ENCODE results near the gene ALK. TPM values are rescaled to one million over a fixed set of nuclear protein-coding genes. Genes with fewer than 3 reads are reported as not detected.

ALK gene
- total RNA-seq, 1 donor from 2014 or later: under 0.01 TPM

DNA sequence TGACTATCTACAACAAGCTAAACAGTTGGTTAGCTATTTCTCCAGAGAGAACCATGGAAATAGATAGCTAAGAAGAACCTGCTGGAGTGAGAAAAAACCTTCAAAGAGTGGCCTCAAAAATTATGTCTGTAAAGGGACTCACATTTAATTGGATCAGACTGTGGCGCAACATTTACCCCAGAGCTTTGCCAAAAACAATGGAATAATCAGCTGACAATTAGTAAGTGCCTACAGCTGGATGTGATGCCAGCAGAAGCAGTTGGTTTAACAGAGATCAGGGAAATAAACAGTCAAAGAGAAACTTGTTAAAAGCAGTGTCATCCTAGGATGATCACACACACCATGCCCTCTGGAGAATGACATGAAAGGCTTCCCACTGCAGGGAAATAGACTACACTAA is 495.5 kb downstream of the ALK start:
- DNase-seq (ENCODE audit: low read depth): peak; percentile 22
- H3K4me3 ChIP-seq (ENCODE audit: low read depth, low read length): no peak overlapping the region
- TF ChIP-seq CTCF (conservative IDR thresholded peaks at IDR 0.05; ENCODE audit: low read depth, low read length): no peak

GRCh38 chr2:29423061-29423666 is 498.2 kb downstream of the ALK start:
- TF ChIP-seq CTCF (conservative IDR thresholded peaks at IDR 0.05; ENCODE audit: low read depth, low read length): no peak

DNA sequence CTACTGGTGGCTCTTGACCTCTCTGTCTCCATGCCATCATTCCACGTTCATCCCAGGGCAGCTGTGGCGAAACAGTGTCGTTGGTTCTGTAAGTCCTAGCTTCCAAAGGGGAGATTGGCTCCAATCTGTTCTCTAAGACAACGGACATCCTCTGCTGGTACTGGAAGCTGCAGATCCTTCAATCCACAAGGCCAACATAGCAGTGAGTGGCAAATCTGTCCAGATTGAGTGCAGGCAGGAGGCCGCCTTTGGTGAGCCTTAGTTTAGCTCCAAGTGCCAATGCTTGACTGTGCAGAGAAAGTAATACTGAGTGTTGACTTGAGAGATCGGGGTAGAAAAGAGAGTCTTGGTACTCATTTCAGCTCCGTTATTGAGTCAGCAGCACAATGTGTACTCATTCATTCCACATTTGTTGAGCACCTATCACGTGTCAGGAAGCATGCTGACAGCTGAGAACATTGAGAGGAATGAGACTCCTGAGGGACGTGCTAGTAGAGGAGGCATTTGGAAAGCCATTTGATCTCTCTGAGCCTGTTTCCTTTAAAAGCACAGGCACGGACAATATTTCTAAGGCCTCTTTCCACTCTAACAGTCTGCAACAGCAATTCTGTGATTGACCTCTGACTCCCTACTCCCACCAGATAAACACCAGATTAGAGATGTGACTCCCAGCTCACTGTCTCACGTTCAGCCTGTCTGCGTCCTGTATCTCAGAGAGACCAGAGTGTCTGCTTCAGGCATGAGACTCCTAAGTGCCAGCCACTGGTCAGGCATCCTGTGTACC is 500.2 kb downstream of the ALK start:
- no peak for TF ChIP-seq CTCF (conservative IDR thresholded peaks at IDR 0.05; ENCODE audit: low read depth, low read length)
- DNase-seq (ENCODE audit: low read depth): no peak
- H3K4me3 ChIP-seq (ENCODE audit: low read depth, low read length): no peak overlapping the region

More at GRCh38 chr2:29423061-29423666, 498.2 kb downstream of the ALK start:
- DNase-seq (ENCODE audit: low read depth): no peak
- no peak overlapping the region for H3K4me3 ChIP-seq (ENCODE audit: low read depth, low read length)

GRCh38 chr2:29420464-29420863 is 500.9 kb downstream of the ALK start:
- DNase-seq (ENCODE audit: low read depth): no peak
- H3K4me3 ChIP-seq (ENCODE audit: low read depth, low read length): no peak overlapping the region
- no peak for TF ChIP-seq CTCF (conservative IDR thresholded peaks at IDR 0.05; ENCODE audit: low read depth, low read length)

DNA sequence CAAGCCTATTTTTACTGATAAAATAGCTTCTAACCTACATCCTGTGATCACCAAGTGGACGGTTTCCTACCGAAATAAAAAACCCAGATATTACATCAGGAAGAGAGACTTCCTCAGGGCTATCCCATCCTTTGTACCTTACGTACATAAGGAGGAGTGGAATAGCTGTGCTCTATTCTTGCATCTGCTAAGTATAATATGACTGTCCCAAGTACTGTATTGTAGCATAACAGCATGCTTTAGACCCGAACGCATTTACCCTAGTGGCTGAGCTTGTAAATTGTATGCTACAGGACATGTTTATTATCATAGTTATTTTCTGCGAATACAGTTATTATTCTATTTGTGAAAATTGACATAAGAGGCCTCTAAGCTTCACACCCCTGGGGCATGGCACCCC is 503.8 kb downstream of the ALK start:
- no peak overlapping the region for H3K4me3 ChIP-seq (ENCODE audit: low read depth, low read length)
- no peak for TF ChIP-seq CTCF (conservative IDR thresholded peaks at IDR 0.05; ENCODE audit: low read depth, low read length)
- DNase-seq (ENCODE audit: low read depth): no peak

DNA sequence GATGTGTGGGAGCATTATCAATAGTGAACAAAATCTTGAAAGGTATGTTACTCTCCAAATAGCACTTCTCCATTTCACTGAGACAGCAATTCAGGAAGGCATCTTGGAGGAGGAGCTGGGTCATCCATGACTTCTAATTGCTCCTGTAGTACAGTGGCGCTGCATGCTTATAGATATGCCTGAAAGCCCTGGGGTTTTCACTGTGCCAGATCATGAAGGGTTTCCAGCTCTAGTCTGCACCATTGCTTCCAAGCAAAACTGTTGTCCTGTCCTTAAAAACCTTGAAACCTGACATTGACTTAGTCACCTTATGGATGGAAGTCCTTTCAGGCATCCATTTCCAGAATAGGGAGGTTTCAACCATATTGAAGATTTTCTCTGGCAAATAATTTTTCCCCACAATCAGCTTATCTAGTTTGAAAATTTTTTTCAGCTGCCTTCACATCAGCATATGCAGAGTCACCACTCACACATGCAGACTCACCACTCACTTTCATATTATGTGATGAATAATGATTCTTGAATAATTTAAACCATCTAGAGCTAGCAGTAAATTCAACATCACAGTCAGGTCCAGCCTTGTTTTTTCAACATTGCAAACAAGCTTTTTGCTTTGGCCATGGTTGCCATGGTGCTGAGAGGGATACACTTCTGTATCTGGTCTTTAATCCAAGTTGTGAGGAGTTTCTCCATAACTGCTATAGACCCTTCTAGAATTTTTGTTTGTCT is 509.0 kb downstream of the ALK start:
- no peak overlapping the region for H3K4me3 ChIP-seq (ENCODE audit: low read depth, low read length)
- no peak for DNase-seq (ENCODE audit: low read depth)
- no peak for TF ChIP-seq CTCF (conservative IDR thresholded peaks at IDR 0.05; ENCODE audit: low read depth, low read length)
